Measurements from ENCODE around the gene PEX3. TPM values are rescaled to one million over a fixed set of nuclear protein-coding genes. Genes with fewer than 3 reads are reported as not detected.

Gene PEX3
- total RNA-seq, 1 donor from 2014 or later: 15.1 TPM

- no peaks in the 10 kb centered on the region for H3K27me3 Mint-ChIP-seq
- no peaks in the 10 kb centered on the region for H3K9me3 Mint-ChIP-seq (ENCODE audit: low read depth)
- no peak overlapping the region for H3K27ac Mint-ChIP-seq
- H3K4me1 Mint-ChIP-seq (ENCODE audit: low read depth): peaks cover 51% of the 10 kb centered on the region
- no peaks in the 10 kb centered on the region for H3K36me3 Mint-ChIP-seq (ENCODE audit: insufficient read depth)
- H3K4me3 Mint-ChIP-seq (ENCODE audit: low read depth): no peak overlapping the region
- no peak for DNase-seq (ENCODE audit: low spot score, unreplicated experiment)
- TF ChIP-seq, protein P1, sequence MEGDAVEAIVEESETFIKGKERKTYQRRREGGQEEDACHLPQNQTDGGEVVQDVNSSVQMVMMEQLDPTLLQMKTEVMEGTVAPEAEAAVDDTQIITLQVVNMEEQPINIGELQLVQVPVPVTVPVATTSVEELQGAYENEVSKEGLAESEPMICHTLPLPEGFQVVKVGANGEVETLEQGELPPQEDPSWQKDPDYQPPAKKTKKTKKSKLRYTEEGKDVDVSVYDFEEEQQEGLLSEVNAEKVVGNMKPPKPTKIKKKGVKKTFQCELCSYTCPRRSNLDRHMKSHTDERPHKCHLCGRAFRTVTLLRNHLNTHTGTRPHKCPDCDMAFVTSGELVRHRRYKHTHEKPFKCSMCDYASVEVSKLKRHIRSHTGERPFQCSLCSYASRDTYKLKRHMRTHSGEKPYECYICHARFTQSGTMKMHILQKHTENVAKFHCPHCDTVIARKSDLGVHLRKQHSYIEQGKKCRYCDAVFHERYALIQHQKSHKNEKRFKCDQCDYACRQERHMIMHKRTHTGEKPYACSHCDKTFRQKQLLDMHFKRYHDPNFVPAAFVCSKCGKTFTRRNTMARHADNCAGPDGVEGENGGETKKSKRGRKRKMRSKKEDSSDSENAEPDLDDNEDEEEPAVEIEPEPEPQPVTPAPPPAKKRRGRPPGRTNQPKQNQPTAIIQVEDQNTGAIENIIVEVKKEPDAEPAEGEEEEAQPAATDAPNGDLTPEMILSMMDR (IDR thresholded peaks at IDR 0.05; ENCODE audit: unreplicated experiment): no peak
Measured at GRCh38 chr6:143539106-143539505, 88.5 kb downstream of the PEX3 start.

DNA sequence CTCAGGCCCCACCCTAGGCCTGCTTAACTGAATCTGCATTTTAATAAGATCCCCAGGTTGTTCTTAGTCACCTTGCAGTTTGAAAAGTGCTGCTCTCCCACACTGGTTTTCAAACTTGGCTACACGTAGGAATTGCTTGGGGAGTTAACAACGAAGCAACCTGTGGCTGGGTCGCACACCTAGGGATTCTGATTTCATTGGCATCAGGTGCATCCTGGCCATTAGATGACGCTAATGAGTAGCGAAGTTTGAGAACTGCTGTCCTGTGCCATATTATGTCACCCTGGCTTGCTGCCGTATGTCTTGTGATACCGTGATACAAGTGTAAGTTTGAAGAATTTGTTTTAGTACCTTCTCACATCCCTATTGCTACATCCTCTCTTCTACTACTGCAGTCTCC lies 89.1 kb downstream of the PEX3 start:
- Mint-ChIP-seq H3K36me3 (ENCODE audit: insufficient read depth) (no peaks in the 10 kb centered on the region), H3K4me3 (ENCODE audit: low read depth) (no peak overlapping the region), H3K9me3 (ENCODE audit: low read depth) (no peaks in the 10 kb centered on the region), H3K27ac (no peak overlapping the region), H3K4me1 (ENCODE audit: low read depth) (peaks cover 51% of the 10 kb centered on the region), H3K27me3 (no peaks in the 10 kb centered on the region)
- no peak for DNase-seq (ENCODE audit: low spot score, unreplicated experiment)
- TF ChIP-seq, protein P1 (IDR thresholded peaks at IDR 0.05; ENCODE audit: unreplicated experiment): no peak

- no peak for DNase-seq (ENCODE audit: low spot score, unreplicated experiment)
- no peaks in the 10 kb centered on the region for H3K27me3 Mint-ChIP-seq
- TF ChIP-seq, protein P1 (IDR thresholded peaks at IDR 0.05; ENCODE audit: unreplicated experiment): no peak
- H3K4me3 Mint-ChIP-seq (ENCODE audit: low read depth): no peak overlapping the region
- no peaks in the 10 kb centered on the region for H3K9me3 Mint-ChIP-seq (ENCODE audit: low read depth)
- H3K27ac Mint-ChIP-seq: no peak overlapping the region
- peaks cover 46% of the 10 kb centered on the region for H3K4me1 Mint-ChIP-seq (ENCODE audit: low read depth)
- no peaks in the 10 kb centered on the region for H3K36me3 Mint-ChIP-seq (ENCODE audit: insufficient read depth)
Measured at GRCh38 chr6:143540192-143540591, 89.6 kb downstream of the PEX3 start.

Other genes with a start within 250 kb of the PEX3 start
- 10.7 and 11.4 TPM in 2 replicates for gene ADAT2, start 110 bp upstream of the PEX3 start, total RNA-seq
- 67.3 and 67.5 TPM in 2 replicates for gene FUCA2, start 60.9 kb downstream of the PEX3 start, total RNA-seq
- 53.7 and 55.2 TPM in 2 replicates for gene PHACTR2, start 227.2 kb downstream of the PEX3 start, total RNA-seq